SK-N-SH treated with all-trans-retinoic acid at 6 μM for 48 hours (cell line): ENCODE data around the gene KCNIP1.

ENCODE experiments used
- ATAC-seq: fragments of 200-7000 bp; cut with Tn5 transposase; 3 replicates; pipeline ENCODE4 v1.9.1; 2020; ENCODE audit warnings: mild to moderate bottlenecking, moderate library complexity
- ARNTL ChIP-seq: fragments of 450-650 bp; formaldehyde crosslinking; IDR thresholded peaks from 2 replicates; pipeline ENCODE4 v1.5.0; 2020; ENCODE audit warnings: low read depth, mild to moderate bottlenecking, moderate library complexity, borderline replicate concordance
- BACH2 ChIP-seq: fragments of 250-450 bp; sonication (Bioruptor Pico); IDR thresholded peaks from 2 replicates; pipeline ENCODE4 v1.9.0; 2021; ENCODE audit warnings: mild to moderate bottlenecking, borderline replicate concordance
- CREB5 ChIP-seq: fragments of 250-450 bp; sonication (Bioruptor Pico); IDR thresholded peaks from 2 replicates; pipeline ENCODE4 v1.5.1; 2020; ENCODE audit warnings: low read depth, mild to moderate bottlenecking, moderate library complexity
- CSDC2 ChIP-seq: fragments of 250-450 bp; sonication (Bioruptor Pico); IDR thresholded peaks from 2 replicates; pipeline ENCODE4 v1.5.0; 2020; ENCODE audit warnings: mild to moderate bottlenecking, moderate library complexity
- ESRRG ChIP-seq: fragments of 250-450 bp; sonication (Bioruptor Pico); IDR thresholded peaks from 2 replicates; pipeline ENCODE4 v1.6.1; 2021; ENCODE audit warnings: mild to moderate bottlenecking
- GLIS3 ChIP-seq: fragments of 250-450 bp; sonication (Bioruptor Pico); IDR thresholded peaks from 2 replicates; pipeline ENCODE4 v1.5.0; 2020; ENCODE audit warnings: mild to moderate bottlenecking, moderate library complexity
- ISL1 ChIP-seq: fragments of 250-450 bp; sonication (Bioruptor Pico); IDR thresholded peaks from 2 replicates; pipeline ENCODE4 v2.1.2; 2022; ENCODE audit warnings: mild to moderate bottlenecking, moderate library complexity
- OSR1 ChIP-seq: fragments of 250-450 bp; sonication (Bioruptor Pico); IDR thresholded peaks from 2 replicates; pipeline ENCODE4 v1.8.0; 2022; ENCODE audit warnings: moderate library complexity, mild to moderate bottlenecking, inconsistent platforms
- PATZ1 ChIP-seq: fragments of 250-450 bp; sonication (Bioruptor Pico); IDR thresholded peaks from 2 replicates; pipeline ENCODE4 v1.8.0; 2020; ENCODE audit warnings: mild to moderate bottlenecking, moderate library complexity, borderline replicate concordance
- POU6F1 ChIP-seq: fragments of 250-450 bp; sonication (Bioruptor Pico); IDR thresholded peaks from 2 replicates; pipeline ENCODE4 v1.8.0; 2021; ENCODE audit warnings: low read depth, mild to moderate bottlenecking, moderate library complexity, borderline replicate concordance
- RARB ChIP-seq: fragments of 250-450 bp; sonication (Bioruptor Pico); IDR thresholded peaks from 2 replicates; pipeline ENCODE4 v1.8.0; 2021; ENCODE audit warnings: mild to moderate bottlenecking, moderate library complexity
- SNAI2 ChIP-seq: fragments of 250-450 bp; sonication (Bioruptor Pico); IDR thresholded peaks from 2 replicates; pipeline ENCODE4 v1.5.0; 2020; ENCODE audit warnings: mild to moderate bottlenecking, moderate library complexity
- TCF4 ChIP-seq: fragments of 250-450 bp; sonication (Bioruptor Pico); IDR thresholded peaks from 2 replicates; pipeline ENCODE4 v1.8.0; 2021; ENCODE audit warnings: mild to moderate bottlenecking, moderate library complexity, borderline replicate concordance
- TOX ChIP-seq: fragments of 250-450 bp; sonication (Bioruptor Pico); IDR thresholded peaks from 2 replicates; pipeline ENCODE4 v1.8.0; 2021; ENCODE audit warnings: mild to moderate bottlenecking, moderate library complexity, borderline replicate concordance
- TSHZ2 ChIP-seq: fragments of 250-450 bp; sonication (Bioruptor Pico); IDR thresholded peaks from 2 replicates; pipeline ENCODE4 v1.5.0; 2020; ENCODE audit warnings: mild to moderate bottlenecking, moderate library complexity
- ZC3H10 ChIP-seq: fragments of 250-450 bp; sonication (Bioruptor Pico); IDR thresholded peaks from 2 replicates; pipeline ENCODE4 v1.5.1; 2021; ENCODE audit warnings: mild to moderate bottlenecking, moderate library complexity
- ZFP30 ChIP-seq: fragments of 450-650 bp; formaldehyde crosslinking; IDR thresholded peaks from 2 replicates; pipeline ENCODE4 v1.5.0; 2022; ENCODE audit warnings: mild to moderate bottlenecking, moderate library complexity
- ZNF565 ChIP-seq: fragments of 450-650 bp; formaldehyde crosslinking; conservative IDR thresholded peaks from 2 replicates; pipeline ENCODE4 v1.5.0; 2020; ENCODE audit warnings: low read depth, mild to moderate bottlenecking, moderate library complexity
- ZNF70 ChIP-seq: fragments of 450-650 bp; formaldehyde crosslinking; IDR thresholded peaks from 2 replicates; pipeline ENCODE4 v1.5.0; 2020; ENCODE audit warnings: mild to moderate bottlenecking, moderate library complexity
- ZNF8 ChIP-seq: fragments of 450-650 bp; formaldehyde crosslinking; IDR thresholded peaks from 2 replicates; pipeline ENCODE4 v1.5.0; 2020; ENCODE audit warnings: mild to moderate bottlenecking, moderate library complexity

Gene KCNIP1

GRCh38 chr5:170573114-170573513, 69.3 kb downstream of the KCNIP1 start:
- no peak for ATAC-seq

GRCh38 chr5:170573660-170574059, 69.8 kb downstream of the KCNIP1 start:
- TF ChIP-seq ZNF565 (CRISPR knock-in tag) (no peak), POU6F1 (CRISPR knock-in tag) (no peak)
- ATAC-seq: no peak

More at GRCh38 chr5:170573114-170573513, 69.3 kb downstream of the KCNIP1 start:
- TF ChIP-seq ZC3H10 (CRISPR knock-in tag) (no peak), ZNF70 (CRISPR knock-in tag) (no peak), PATZ1 (CRISPR knock-in tag) (no peak), ZNF8 (no peak), ZFP30 (CRISPR knock-in tag) (no peak), CREB5 (no peak), OSR1 (no peak), ARNTL (CRISPR knock-in tag) (no peak), CSDC2 (CRISPR knock-in tag) (no peak), RARB (CRISPR knock-in tag) (no peak), GLIS3 (CRISPR knock-in tag) (no peak), BACH2 (CRISPR knock-in tag) (no peak), TOX (no peak)

GRCh38 chr5:170576602-170577535, 73.0 kb downstream of the KCNIP1 start:
- no peak for ATAC-seq
- TF ChIP-seq ESRRG (no peak), POU6F1 (CRISPR knock-in tag) (no peak), TCF4 (CRISPR knock-in tag) (no peak), ZNF8 (no peak), ISL1 (CRISPR knock-in tag) (no peak), CREB5 (no peak)

- TF ChIP-seq SNAI2 (no peak), ZC3H10 (CRISPR knock-in tag) (no peak), BACH2 (CRISPR knock-in tag) (no peak)
- no peak for ATAC-seq
Observed at GRCh38 chr5:170579601-170580000, 75.8 kb downstream of the KCNIP1 start.

GRCh38 chr5:170581211-170581610, 77.4 kb downstream of the KCNIP1 start:
- no peak for ATAC-seq
- TF ChIP-seq CREB5: no peak
- TF ChIP-seq SNAI2: no peak
- TF ChIP-seq POU6F1 (CRISPR knock-in tag): no peak
- no peak for TF ChIP-seq TSHZ2 (CRISPR knock-in tag)
- TF ChIP-seq TCF4 (CRISPR knock-in tag): no peak
